ENCODE results near the gene RASSF5.

Gene RASSF5

GRCh38 chr1:206573319-206573718 lies 66.0 kb downstream of the RASSF5 start:
- ATAC-seq (ENCODE audit: low read depth), result no peak

GRCh38 chr1:206573762-206574161 lies 66.4 kb downstream of the RASSF5 start:
- Histone ChIP-seq H3K4me1 (ENCODE audit: insufficient read depth, poor library complexity, severe bottlenecking) (no peaks in the 10 kb centered on the region), H3K36me3 (ENCODE audit: low read depth) (no peaks in the 10 kb centered on the region), H3K4me3 (ENCODE audit: severe bottlenecking) (no peak overlapping the region), H3K9me3 (ENCODE audit: severe bottlenecking) (no peaks in the 10 kb centered on the region), H3K27ac (ENCODE audit: poor library complexity, severe bottlenecking) (no peak overlapping the region), H3K27me3 (ENCODE audit: insufficient read depth, poor library complexity, severe bottlenecking) (no peaks in the 10 kb centered on the region)
- ATAC-seq (ENCODE audit: low read depth) (no peak), DNase-seq (ENCODE audit: low spot score) (no peak)
- TF ChIP-seq CTCF (IDR thresholded peaks at IDR 0.05; ENCODE audit: poor library complexity, severe bottlenecking), result no peak

More at GRCh38 chr1:206573319-206573718, 66.0 kb downstream of the RASSF5 start:
- no peaks in the 10 kb centered on the region for H3K27me3 ChIP-seq (ENCODE audit: insufficient read depth, poor library complexity, severe bottlenecking)
- H3K4me3 ChIP-seq (ENCODE audit: severe bottlenecking), result no peak overlapping the region
- H3K9me3 ChIP-seq (ENCODE audit: severe bottlenecking), result no peaks in the 10 kb centered on the region
- H3K36me3 ChIP-seq (ENCODE audit: low read depth), result no peaks in the 10 kb centered on the region
- H3K4me1 ChIP-seq (ENCODE audit: insufficient read depth, poor library complexity, severe bottlenecking), result no peaks in the 10 kb centered on the region
- TF ChIP-seq CTCF (IDR thresholded peaks at IDR 0.05; ENCODE audit: poor library complexity, severe bottlenecking), result no peak
- H3K27ac ChIP-seq (ENCODE audit: poor library complexity, severe bottlenecking), result no peak overlapping the region
- DNase-seq (ENCODE audit: low spot score), result no peak

DNA sequence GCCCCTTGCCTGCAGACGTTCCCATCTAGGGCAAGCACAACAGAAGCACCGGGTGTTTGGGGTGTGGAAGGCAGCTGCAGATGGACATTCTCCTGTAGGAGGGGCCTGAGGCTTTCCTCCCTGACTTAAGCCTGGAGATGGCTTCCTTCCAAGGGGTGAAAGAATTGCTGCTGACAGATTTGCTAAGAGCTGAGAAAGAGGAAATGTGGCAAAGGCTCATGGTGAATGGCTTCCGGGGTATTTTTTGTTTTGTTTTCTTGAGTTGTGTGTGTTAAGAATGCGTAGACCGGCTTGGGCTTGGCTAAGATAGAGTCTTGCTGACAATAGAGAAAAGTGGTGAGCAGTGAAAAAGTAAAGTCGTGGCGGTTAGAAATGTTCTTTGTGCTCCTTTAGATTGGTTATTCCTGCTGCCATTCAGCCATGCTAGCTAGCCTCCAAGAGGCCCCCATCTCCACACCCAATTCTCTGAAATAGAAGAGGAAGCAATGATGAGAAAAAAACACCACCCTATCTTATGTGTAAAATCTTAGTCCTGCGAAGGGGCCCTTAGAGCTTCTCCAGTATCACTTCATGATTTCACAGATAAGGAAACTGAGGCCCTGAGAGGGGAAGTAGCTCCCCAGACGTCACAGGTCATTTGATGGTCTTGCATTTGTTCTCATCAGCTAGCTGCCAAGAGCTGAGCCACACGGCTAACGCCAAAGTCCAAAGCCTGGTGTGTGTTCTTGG lies 68.0 kb downstream of the RASSF5 start:
- Histone ChIP-seq H3K27me3 (ENCODE audit: insufficient read depth, poor library complexity, severe bottlenecking) (no peaks in the 10 kb centered on the region), H3K27ac (ENCODE audit: poor library complexity, severe bottlenecking) (no peak overlapping the region), H3K9me3 (ENCODE audit: severe bottlenecking) (no peaks in the 10 kb centered on the region), H3K4me1 (ENCODE audit: insufficient read depth, poor library complexity, severe bottlenecking) (no peaks in the 10 kb centered on the region), H3K4me3 (ENCODE audit: severe bottlenecking) (no peak overlapping the region), H3K36me3 (ENCODE audit: low read depth) (no peaks in the 10 kb centered on the region)
- no peak for TF ChIP-seq CTCF (IDR thresholded peaks at IDR 0.05; ENCODE audit: poor library complexity, severe bottlenecking)
- DNase-seq (ENCODE audit: low spot score), result no peak
- ATAC-seq (ENCODE audit: low read depth), result no peak

DNA sequence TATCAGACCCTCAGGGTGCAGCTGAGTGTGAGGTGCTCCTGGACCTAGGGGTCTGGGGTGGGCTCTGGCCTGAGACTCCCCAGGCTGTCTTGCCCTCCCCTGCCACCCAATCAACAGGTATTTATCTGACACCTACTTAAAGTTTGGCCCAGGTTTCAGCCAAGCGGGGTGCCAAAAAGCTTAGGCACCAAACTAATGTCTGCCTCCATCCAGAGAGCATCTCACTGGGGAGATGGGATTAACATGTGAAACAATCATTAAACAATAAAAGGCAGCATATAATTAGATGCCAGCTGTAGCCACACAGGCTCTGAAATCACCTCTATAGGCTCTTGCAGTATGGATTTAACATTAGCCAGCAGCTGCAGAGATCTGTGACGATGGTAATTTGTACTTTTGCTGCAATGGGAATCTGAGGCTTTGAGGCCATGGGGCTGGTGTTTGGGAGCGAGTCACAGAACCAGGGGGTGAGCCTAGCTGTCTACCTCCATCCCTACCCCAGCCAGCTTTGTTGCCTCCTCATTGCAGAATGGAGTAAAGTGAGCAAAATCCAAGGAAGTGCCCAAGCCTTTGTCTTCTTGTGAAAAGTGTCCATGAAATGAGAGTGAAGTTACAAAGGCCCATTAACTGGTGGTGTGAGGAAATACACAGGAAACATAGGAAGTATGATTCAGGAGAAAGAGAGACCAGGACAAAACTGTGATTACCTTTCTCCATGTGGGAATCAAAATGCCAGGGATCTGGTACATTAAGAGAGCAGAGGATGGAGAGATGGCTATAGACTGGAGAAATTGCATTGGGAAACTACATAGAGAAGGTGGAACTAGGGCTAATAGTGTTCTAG lies 68.8 kb downstream of the RASSF5 start:
- H3K27ac ChIP-seq (ENCODE audit: poor library complexity, severe bottlenecking), result no peak overlapping the region
- H3K36me3 ChIP-seq (ENCODE audit: low read depth), result no peaks in the 10 kb centered on the region
- ATAC-seq (ENCODE audit: low read depth) (no peak), DNase-seq (ENCODE audit: low spot score) (no peak)
- no peak for TF ChIP-seq CTCF (IDR thresholded peaks at IDR 0.05; ENCODE audit: poor library complexity, severe bottlenecking)
- H3K9me3 ChIP-seq (ENCODE audit: severe bottlenecking), result no peaks in the 10 kb centered on the region
- H3K4me1 ChIP-seq (ENCODE audit: insufficient read depth, poor library complexity, severe bottlenecking), result no peaks in the 10 kb centered on the region
- H3K27me3 ChIP-seq (ENCODE audit: insufficient read depth, poor library complexity, severe bottlenecking), result no peaks in the 10 kb centered on the region
- H3K4me3 ChIP-seq (ENCODE audit: severe bottlenecking), result no peak overlapping the region
